GDM1 (cell line): ENCODE data around the gene NFS1.

Experiments
- DNase-seq: peaks from one replicate; lab custom pipeline; 2025; lab: John Stamatoyannopoulos, UW

The NFS1 gene

GRCh38 chr20:35638751-35639150 lies 60.4 kb downstream of the NFS1 start:
- no peak for DNase-seq

GRCh38 chr20:35637276-35637675 lies 61.9 kb downstream of the NFS1 start:
- no peak for DNase-seq

- no peak for DNase-seq
Measured at GRCh38 chr20:35636095-35636494, 63.1 kb downstream of the NFS1 start.

- no peak for DNase-seq
Measured at GRCh38 chr20:35635652-35636051, 63.5 kb downstream of the NFS1 start.

GRCh38 chr20:35632539-35633115 lies 66.5 kb downstream of the NFS1 start:
- DNase-seq = no peak

GRCh38 chr20:35630636-35631035 lies 68.5 kb downstream of the NFS1 start:
- DNase-seq = no peak

- no peak for DNase-seq
Measured at GRCh38 chr20:35629427-35630145, 69.6 kb downstream of the NFS1 start.

- DNase-seq = no peak
Measured at GRCh38 chr20:35627121-35627520, 72.0 kb downstream of the NFS1 start.

GRCh38 chr20:35626386-35627001 lies 72.7 kb downstream of the NFS1 start:
- no peak for DNase-seq

- DNase-seq = no peak
Measured at GRCh38 chr20:35625584-35626385, 73.4 kb downstream of the NFS1 start.

GRCh38 chr20:35621560-35621946 lies 77.6 kb downstream of the NFS1 start:
- no peak for DNase-seq

- DNase-seq = no peak
Measured at GRCh38 chr20:35620818-35621559, 78.2 kb downstream of the NFS1 start.

GRCh38 chr20:35619196-35620095 lies 79.7 kb downstream of the NFS1 start:
- peak; percentile 52 for DNase-seq

- DNase-seq = no peak
Measured at GRCh38 chr20:35618263-35619131, 80.7 kb downstream of the NFS1 start.
